ENCODE data around the gene SMC6.

SMC6 gene

DNA sequence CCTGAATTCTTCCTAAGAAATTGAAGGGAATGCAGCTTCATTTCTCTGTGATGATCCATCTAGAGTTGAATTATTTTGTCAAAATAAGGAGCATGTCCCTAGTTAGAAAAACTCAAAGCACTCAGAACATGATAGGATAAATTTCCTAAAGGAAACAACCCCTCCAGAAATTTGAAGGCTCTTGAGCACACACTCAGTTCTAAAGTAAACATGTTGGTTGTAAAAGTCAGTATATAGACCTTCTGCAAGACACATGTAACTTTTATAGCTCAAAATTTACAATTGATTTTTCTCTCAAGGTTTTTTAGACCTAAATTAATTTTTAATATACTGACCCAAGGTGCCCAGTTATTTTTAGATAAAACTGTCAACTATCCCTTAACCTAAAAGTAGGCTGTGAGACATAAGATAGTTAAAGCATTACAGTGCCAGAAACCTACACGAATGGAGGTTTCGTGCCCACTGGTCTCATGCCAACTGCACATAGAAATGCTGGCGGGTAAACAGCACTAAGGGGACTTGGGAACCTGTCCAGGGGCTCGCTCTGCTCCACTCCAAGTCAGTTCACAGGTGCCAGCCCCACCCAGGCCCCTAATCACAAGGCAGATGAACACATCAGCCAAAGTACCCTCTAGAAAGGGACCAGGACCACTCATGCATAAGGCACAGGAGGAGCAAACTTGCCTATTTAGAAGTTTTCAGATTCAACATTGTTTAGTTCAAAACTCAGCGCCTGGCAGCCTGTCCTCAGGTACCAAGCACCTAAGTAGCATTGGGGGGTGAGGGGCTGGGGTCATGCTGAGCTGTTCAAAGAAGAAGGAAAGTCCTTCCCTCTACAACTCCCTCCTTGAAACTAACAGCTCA lies 106.5 kb downstream of the SMC6 start:
- DNase-seq: no peak

GRCh38 chr2:17646081-17646554 lies 107.5 kb downstream of the SMC6 start:
- DNase-seq: peak; percentile 68

DNA sequence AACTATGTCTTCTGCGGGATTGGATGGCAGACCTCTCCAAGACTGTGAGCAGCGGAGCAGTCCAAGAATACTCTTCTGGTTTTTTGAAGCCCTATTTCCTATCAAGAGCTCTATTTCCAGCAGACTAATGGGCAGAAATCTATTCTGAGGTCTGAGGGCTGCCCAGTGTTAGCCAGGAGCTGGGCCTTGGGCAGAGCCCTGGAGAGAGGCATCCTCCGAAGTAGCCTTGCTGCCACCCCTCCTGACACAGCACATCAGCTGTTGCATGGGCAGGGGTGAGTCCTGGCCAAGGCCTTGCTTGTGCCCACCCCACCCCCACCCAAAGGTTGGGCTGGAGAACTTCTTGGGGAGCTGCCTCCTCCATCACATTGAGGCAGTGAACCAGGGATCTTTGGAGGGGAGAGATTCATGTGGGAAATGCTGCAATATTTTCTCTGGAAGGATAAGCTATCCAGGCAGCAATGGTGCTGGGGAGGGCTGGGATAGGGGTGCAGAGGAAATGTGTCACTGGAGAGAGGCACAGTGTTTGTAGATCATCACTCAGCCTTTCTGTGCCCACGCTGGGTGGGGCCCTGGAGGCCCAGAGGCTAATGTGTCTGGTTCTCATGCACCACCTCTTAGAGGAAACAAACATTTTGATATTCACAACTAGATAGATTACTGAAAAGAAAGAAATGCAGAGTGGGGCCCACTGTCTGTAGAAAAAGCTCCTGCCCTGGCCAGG lies 108.5 kb downstream of the SMC6 start:
- DNase-seq: no peak

GRCh38 chr2:17643031-17643615 lies 110.5 kb downstream of the SMC6 start:
- no peak for DNase-seq

- DNase-seq: no peak
These were observed 113.2 kb downstream of the SMC6 start for GRCh38 chr2:17640406-17640805.

GRCh38 chr2:17638196-17638743 lies 115.3 kb downstream of the SMC6 start:
- DNase-seq: no peak

DNA sequence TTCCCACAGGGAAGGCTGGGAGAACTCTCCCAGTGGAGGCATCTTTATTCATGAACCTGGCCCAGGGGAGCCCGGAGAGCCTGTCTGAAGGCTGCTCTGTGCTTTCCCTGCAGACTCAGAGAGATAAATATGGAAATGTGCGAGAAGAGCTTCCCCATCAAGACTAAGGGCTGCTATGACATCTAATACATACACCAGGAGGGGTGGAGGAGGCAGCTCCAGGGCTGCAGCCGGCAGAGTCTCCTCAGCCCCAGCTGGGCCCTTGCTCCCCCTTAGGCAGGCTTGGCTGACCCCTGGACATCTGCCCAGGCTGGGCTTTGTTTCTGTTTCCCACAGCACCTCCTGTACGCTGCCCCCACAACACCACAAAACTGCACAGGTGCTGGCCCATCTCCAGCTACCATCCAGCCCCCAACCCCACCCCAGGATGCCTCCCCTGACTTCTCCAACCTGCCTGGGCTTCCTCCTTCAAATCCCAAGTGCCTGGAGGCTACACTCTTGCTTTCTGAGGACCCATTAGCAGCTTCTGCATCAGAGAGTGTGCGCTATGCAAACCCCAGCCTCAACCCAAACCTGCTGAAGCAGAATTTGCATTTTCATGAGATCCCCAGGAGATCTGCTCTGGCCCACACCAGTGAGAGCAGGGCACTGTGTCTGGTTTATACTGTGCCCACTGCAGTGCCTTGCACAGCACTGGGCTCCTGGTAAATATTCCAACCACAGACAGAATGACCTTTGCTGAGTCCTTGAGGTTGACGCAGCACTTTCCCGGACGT lies 116.3 kb downstream of the SMC6 start:
- no peak for DNase-seq

GRCh38 chr2:17636257-17636656 lies 117.4 kb downstream of the SMC6 start:
- DNase-seq: no peak

DNA sequence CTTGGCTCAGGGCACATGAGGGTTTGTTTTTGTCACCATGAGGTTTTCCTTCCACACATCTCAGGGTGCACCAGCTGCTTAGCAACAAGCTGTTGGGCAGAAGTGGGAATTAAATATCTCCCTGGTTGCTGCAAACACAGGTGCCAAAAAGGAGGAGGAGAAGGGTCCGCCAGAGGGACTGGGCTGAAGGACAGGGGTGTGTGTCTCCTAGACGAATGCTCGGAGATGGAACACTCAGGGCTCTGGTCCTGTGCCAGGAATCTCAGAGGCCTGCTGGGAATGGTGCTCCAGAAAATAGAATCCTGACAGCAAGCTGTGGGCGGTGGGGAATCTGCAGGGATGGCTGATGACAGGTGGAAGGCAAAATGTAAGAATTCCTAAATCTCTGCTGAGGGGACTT lies 118.6 kb downstream of the SMC6 start:
- DNase-seq: no peak

DNA sequence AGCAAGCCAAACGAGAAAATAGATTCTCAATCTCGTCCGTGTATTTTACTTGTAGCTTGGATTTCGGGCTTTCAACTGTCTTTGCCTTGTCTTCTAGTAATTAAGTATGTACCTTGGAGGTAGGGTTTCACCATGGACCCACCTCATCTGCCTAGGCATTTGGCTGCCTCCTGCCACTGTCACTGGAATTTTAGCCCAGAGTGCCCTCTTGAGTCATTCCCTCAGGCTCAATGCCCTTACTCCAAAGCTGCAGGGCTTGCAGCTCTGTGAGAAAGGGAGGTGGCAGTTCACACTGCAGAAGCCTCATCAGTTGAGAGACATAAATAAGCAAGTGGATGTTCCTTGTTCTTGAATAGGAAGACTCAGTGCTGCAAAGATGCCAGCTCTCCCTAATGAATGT lies 123.5 kb downstream of the SMC6 start:
- DNase-seq: no peak

DNA sequence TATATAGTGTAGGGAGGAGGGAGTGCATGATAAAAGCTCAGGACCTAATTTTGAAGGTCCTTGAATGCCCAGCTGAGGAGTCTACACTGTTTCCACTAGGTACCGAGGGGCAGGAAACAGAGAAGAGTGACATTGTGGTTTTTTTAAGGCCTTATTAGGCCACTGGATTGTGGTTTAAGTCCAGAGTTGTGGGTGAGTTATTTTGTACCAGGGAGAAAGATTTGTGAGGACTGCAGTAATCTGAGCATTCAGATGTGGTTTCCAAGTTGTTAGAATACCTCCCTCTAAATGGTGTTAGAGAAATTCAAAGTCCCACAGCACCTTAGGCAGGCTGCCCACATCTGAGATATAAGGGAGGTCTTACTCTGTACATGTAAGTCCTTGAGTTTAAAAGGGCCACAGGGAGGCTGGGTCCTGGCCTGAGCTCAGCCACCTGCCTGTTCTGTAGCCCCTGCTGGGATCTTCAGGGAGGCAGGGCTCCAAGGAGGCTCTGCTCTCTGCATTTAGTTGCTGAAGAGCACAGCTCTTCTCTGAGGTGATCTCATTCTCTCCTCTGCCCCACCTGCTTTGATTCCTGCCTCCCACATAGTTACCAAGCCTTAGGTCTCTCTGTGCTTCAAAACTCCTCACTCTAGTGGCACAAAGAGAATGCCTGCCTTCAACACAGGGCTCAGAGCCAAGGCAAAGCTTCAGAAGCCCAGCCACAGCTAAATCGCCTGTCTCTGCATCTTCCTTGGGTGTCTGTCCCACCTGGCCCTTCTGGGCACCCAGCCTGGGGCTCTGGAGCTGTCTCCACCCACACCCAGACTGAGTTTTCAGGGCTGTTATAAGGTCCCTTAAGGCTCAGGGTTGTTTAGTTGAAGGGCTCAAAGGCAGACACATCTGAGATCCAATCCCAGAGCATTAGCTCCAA lies 125.0 kb downstream of the SMC6 start:
- DNase-seq: no peak

- DNase-seq: no peak
These were observed 126.2 kb downstream of the SMC6 start for GRCh38 chr2:17627434-17627833.

- DNase-seq: no peak
These were observed 126.6 kb downstream of the SMC6 start for GRCh38 chr2:17626986-17627385.

- DNase-seq: no peak
These were observed 128.2 kb downstream of the SMC6 start for GRCh38 chr2:17625446-17625845.

DNA sequence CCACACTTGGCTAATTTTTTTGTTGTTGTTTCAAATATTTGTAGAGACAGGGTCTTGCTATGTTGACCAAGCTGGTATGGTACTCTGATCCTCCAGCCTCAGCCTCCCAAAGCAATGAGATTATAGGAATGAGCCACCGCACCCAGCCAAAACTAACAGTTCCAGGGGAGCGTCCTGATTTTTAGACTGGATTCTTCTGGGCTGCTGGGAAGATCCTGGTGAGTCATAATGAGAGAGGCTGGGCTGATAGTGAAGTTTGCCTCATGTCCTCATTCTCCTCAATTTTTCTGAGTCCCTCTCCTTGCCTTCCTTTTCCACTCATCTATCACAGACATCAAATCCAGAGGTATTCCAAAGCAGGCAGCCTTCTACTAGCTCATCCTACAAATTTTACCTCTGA lies 131.8 kb downstream of the SMC6 start:
- no peak for DNase-seq

DNA sequence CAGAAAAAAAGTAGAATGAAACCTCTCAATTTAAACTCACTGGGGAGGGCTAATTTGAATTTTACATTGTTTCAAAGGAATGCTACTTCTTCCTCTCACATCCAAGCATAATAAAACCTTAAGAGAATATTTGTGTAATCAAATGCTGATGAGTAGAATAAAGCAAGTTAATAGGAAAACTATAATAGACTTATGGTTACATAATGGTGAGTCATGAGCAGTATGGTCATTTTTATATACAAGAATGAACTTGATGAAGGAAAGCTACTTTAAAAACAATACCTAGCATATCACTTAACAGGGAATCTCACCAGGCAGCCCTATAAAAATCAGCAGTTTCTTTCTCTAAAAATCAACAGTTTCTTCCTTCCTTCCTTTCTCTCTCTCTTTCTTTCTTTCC lies 132.8 kb downstream of the SMC6 start:
- no peak for DNase-seq

DNA sequence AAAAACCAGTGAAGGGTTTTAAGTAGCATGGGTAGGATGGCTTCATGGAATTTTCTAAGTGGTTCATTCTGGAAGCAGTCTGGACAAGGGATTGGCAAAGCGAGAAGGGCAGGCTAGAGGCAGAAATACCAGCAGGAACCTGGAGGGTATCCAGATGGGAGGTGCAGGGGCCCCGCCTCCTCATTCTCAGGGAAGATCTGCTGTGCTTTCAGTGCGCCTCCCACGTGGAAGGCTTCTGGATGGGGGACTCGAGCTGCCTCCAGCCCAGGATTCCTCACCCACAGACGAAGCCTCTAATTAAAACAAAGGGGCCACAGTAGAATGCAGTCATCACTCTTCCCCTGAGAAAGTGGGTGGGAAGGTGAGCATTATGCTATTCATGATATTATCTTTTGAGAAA lies 133.3 kb downstream of the SMC6 start:
- DNase-seq: no peak

DNA sequence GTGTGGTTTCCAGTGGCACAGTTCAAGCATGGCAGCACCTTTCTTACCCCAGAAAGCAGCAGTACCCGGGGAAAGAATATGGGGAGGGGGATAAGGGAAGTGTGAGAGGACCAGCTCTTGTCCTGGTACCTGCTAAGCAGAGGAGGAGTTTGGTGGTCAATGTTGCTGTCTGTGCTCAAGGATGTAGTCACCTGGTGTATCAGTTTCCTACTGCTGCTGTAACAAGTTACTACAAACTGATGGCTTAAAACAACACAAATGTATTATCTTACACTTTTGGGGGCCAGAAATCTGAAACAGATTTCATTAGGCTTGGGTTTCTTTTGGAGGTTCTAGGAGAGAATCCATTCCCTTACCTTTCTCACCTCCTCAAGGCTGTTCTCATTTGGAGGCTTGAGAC lies 135.7 kb downstream of the SMC6 start:
- no peak for DNase-seq

DNA sequence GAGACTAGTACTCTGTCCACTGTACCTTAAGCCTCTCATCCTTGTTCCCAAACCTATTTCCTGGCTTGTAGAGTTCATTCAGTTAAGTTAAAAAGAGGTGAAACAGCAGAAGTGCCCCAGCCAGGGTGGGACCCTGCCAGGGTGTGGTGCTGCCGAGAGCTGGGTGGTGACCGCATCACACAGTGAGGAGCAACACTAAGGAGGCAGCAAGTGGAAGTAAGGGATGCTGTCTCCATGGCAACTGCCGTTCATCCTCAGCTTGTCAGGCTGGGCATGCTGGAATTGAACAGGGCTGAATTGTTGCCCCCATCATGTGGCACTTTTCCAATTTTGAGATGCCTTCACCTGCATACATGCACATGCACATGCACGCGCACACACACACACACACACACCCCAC lies 136.1 kb downstream of the SMC6 start:
- no peak for DNase-seq

DNA sequence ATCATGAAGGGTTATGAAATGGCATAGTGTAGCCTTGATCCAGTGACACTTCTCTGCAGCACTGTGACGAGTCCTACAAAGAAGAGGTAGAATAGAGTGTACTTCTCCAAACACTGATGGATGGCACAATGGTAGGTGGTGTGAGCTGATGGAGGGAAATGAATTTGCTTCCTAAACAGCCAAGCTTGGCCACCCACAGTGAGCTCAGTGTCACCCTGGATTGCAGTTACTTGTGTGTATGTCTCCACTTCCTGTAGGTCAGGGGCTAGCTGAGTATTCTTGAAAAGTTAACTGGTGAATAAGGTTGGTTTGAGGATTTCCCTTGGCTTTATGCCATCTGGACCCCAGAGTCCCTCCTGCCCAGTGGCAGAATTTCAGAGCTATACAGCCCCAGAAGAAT lies 137.2 kb downstream of the SMC6 start:
- DNase-seq: no peak

DNA sequence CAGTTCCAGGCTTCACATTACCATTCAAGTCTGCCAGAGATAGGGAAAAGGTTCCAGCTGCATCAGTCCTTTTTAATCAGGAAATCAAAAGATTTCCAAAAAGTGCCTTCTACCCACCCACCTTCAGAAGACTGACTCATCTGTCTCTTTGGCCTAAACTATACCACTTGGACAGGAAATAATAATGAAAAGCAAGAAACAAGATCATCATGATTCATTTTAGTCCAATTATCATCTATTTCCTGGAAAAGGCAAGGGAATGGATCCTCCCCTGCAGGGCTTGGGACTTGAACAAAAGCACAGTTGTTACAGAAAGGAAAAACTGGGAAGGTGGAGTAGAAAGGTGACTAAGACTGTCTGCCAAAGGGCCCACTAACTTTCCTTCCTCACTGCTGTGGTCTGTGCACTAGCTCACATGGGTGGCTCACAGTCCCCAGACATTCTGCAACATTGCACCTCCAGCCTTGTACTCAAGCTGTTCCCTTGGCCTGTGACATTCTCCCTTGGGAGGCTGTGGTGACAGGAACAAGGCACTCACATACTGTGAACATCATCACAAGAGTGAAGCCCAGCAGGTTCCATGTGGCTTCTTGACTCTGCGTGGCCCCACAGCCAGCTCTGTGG lies 137.8 kb downstream of the SMC6 start:
- DNase-seq: no peak

Data from midbrain (tissue), 1 donor.